GM19023 (cell line): ENCODE results near the gene KDM4C.

ENCODE experiments used
- ATAC-seq: cut with Tn5 transposase; IDR thresholded peaks from one replicate; pipeline ENCODE4 v1.9.1; 2021; ENCODE audit warnings: mild to moderate bottlenecking, moderate library complexity; ENCODE audit not compliant: unreplicated experiment

KDM4C gene

DNA sequence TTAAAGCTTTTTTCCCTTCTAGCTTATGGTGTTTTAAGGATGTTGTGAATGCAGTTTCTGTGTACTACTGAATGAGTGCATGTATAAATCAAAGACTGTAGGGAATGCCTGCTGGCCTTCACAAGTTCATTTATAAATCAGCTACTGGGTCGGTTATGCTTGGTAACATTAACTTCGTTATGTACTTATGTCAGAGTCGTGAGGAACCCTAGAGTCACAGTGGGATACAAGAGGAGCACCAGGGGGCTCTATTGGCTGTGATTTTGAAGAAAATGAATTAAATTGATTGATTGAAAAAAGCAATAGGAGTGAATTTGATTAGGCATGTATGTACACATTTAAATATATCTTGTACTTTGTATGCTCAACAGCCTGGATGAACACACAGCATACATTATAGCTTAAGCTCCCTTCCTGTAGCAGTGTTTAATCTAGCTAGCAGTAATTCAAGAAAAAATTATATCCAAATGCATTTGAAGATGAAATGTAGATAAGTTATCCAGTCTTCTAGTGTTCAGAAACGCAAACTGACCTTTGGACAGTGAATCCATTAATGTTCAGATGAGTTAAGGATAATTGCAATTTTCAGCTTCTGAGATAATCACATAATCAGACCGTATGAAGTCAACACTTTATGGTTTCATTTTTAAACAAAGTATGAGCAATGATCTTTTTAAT is 204.2 kb downstream of the KDM4C start:
- no peak for ATAC-seq

- ATAC-seq, result no peak
These were observed 207.8 kb downstream of the KDM4C start for GRCh38 chr9:6965566-6965965.

GRCh38 chr9:6968271-6968670 is 210.5 kb downstream of the KDM4C start:
- ATAC-seq, result no peak

GRCh38 chr9:6969805-6970204 is 212.0 kb downstream of the KDM4C start:
- no peak for ATAC-seq

DNA sequence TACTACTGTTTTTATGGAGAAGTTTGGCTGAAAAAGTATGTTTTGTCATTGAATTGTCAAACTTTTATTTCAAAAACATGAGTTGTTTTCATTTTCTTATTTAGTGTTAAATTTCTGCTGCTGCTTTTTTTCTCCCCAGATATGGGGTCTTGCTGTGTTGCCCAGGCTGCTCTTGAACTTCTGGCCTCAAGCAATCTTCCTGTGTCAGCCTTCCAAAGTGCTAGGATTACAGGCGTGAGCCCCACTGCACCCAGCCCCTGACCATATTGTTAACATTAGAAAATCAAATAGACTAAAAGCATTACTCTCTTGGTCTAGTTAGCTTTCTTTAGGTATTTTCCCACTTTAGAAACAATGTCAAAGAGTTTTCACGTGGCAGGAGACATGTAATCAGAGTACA is 215.3 kb downstream of the KDM4C start:
- ATAC-seq, result no peak

GRCh38 chr9:6973762-6974161 is 216.0 kb downstream of the KDM4C start:
- peak; percentile 98 for ATAC-seq

DNA sequence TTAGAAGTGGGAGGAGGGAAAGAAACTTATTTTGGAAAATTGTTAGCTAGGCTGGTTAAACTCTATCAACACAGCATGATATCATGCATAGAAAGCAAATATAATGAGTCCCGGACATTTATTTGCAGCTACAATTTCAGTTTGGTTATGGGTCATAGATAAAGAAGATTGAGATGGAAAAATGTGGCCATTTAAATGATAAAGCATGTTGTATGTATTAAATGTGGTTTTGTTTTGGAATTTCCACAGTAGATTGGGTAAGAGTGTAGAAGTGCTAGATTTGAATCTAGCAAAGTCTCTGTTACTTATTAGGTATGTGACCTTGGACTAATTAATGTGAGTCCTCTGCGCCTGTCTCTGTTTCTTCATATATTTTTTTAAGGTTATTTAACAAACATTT is 217.4 kb downstream of the KDM4C start:
- no peak for ATAC-seq

- ATAC-seq, result no peak
These were observed 220.0 kb downstream of the KDM4C start for GRCh38 chr9:6977761-6978160.

DNA sequence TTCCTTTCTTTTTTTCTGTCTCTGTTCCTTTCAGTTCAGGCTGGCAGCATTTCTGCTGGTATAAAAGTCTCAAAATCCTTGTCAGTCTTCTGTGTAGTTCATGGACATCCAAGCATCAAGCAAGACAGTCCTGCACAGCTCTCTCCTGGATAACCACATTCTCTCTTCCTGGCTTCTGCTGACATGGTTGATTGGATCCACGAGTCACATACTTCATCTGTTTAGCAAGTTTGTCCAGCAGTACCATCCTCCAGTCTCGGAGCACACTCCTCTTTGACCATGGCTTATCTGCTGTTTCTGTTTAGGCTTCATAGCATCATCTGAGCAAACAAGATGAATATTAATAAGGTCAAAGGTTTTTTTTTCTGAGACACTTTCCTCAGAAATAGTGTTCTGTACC is 220.8 kb downstream of the KDM4C start:
- ATAC-seq, result no peak

DNA sequence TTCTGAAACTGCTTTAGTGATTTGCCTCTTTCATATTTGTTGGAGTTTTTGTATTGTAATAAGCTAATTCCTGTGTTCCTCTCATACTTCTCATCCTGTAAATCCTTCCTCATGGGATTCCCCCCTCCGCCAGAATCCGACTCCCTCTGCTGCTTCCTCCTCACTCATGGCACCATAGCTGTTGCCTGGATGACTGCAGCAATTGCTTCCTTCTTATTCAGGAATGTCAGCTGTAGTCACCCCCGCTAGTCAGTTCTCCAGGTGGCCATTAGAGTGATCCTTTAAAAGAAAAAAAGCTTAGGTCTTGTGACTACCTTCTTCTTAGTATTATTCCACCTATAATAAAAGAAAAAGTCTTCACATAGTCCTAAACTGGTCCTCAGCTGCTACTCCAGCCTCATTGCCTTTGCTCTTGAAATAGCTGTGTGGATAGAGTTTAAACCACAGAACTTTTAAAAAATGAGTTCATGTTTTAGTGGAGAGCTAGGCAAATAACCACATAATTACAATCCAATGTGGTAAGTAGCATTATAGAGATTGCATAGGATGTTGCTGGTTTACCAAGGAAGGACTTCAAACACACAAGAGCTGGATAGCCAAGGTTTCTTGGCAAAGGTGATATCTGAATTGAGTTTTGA is 227.3 kb downstream of the KDM4C start:
- ATAC-seq, result no peak

GRCh38 chr9:6986141-6986815 is 228.5 kb downstream of the KDM4C start:
- ATAC-seq, result no peak

GRCh38 chr9:6987381-6987780 is 229.6 kb downstream of the KDM4C start:
- no peak for ATAC-seq

GRCh38 chr9:6991418-6991817 is 233.6 kb downstream of the KDM4C start:
- ATAC-seq, result no peak

DNA sequence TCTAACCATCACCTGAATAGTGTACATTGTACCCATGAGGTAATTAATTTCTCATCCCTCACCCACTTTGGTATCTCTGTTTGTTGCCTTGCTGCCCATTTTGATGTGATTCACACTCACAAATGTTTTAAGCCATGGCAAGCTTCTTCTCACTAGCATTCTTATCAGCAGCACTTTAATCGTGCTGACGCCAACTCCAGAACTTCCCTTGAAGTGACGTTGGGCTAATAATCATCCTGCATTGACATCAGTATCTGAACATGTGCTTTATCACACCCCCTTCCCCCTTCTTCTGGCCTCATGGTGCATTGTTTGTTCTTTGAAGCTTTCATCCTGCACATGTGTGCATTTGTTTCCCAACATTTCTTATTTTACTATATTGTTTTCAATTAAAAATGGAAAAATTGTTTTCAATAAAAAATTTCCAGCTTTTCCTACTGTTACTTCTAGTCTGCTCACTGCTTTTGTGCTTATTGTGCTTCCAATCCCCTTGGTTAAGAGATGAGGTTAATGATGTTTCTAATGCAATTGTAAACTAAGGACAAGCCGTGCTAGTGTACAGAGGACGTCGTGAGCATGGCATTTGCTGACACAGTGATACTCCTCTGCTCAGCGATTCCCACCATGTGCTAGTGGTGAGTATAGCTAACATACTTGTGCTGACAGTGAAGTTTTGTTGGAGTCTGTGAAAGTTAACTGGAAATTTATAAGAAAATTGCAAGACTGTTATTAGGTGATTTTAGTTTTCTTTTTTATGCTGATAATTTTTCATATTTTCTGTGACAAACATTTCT is 238.5 kb downstream of the KDM4C start:
- no peak for ATAC-seq

DNA sequence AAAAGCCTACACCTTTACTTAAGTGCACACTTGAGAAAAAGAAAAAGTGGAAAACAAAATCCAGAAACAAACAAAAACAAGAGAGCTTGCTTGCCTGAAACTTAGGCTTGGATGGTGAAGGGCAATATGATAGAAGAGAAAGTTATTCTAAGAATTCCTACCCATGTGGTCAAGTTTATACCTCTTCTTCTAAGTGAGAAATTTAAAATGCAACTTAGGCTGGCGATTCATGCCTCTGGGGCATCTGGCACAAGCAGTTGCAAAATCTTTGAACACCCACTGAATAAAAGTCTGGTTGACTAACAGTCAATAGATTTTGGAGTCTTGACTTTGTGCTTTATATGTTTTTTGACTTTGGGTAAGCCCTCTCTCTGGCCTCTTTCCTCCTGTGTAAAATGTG is 239.6 kb downstream of the KDM4C start:
- ATAC-seq, result no peak

GRCh38 chr9:6999794-7000193 is 242.0 kb downstream of the KDM4C start:
- ATAC-seq, result no peak

- ATAC-seq, result no peak
These were observed 243.8 kb downstream of the KDM4C start for GRCh38 chr9:7001571-7001970.

- ATAC-seq, result no peak
These were observed 246.1 kb downstream of the KDM4C start for GRCh38 chr9:7003861-7004260.

DNA sequence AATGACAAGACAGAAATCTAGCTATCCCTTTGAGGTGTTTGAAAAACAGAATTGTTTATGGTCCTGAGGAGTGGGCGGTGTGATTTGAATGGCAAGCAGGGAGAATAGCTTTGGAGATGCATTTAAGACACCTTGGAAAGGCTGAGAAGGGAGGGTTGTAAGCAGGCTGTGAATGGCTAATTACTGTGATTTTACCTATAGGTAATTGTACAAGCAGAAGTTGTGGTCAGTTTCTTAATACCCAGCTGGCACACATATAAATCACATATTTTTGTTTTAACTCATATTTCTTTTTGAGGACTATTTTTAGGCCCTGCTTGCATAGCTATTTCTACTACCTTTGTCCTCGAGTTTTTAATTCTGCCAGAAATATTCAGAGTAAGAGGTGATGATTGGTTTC is 248.6 kb downstream of the KDM4C start:
- ATAC-seq, result no peak

- ATAC-seq, result no peak
These were observed 250.6 kb downstream of the KDM4C start for GRCh38 chr9:7008411-7008810.

- no peak for ATAC-seq
These were observed 251.3 kb downstream of the KDM4C start for GRCh38 chr9:7009065-7009464.
